H9 (cell line): ENCODE measurements around the gene CCT2. TPM values are rescaled to one million over a fixed set of nuclear protein-coding genes. Genes with fewer than 3 reads are reported as not detected.

Experiments
- DNase-seq: peaks from one replicate; pipeline ENCODE4 v3.0.0-alpha.2; 2017
- H2AFZ ChIP-seq: one replicate; pipeline ENCODE4 v1.6.1; 2013; ENCODE audit warnings: mild to moderate bottlenecking, low read length, control low read depth, moderate library complexity
- H2AK5ac ChIP-seq: 2 replicates; pipeline ENCODE4 v1.6.1; 2013; ENCODE audit warnings: low read length, control low read depth, mixed read lengths; ENCODE audit not compliant: insufficient read length
- H2BK120ac ChIP-seq: one replicate; pipeline ENCODE4 v1.6.1; 2013; ENCODE audit warnings: low read depth, mild to moderate bottlenecking, low read length, control low read depth, inconsistent platforms; ENCODE audit not compliant: poor library complexity, severe bottlenecking
- H2BK12ac ChIP-seq: 2 replicates; pipeline ENCODE4 v1.6.1; 2013; ENCODE audit warnings: low read length, control low read depth, mixed read lengths, low read depth; ENCODE audit not compliant: insufficient read length
- H2BK15ac ChIP-seq: 2 replicates; pipeline ENCODE4 v1.6.1; 2013; ENCODE audit warnings: low read depth, low read length, control low read depth
- H2BK20ac ChIP-seq: one replicate; pipeline ENCODE4 v1.6.1; 2013; ENCODE audit warnings: low read depth, mild to moderate bottlenecking, low read length, control low read depth, inconsistent platforms; ENCODE audit not compliant: poor library complexity, severe bottlenecking
- H2BK5ac ChIP-seq: 2 replicates; pipeline ENCODE4 v1.6.1; 2013; ENCODE audit warnings: low read length, control low read depth, mixed read lengths; ENCODE audit not compliant: insufficient read length
- H3K14ac ChIP-seq: 2 replicates; pipeline ENCODE4 v1.6.1; 2013; ENCODE audit warnings: low read length, control low read depth; ENCODE audit not compliant: insufficient read depth
- H3K18ac ChIP-seq: 2 replicates; pipeline ENCODE4 v1.6.1; 2013; ENCODE audit warnings: low read depth, mild to moderate bottlenecking, mixed read lengths, low read length, control low read depth; ENCODE audit not compliant: insufficient read length
- H3K23ac ChIP-seq: 2 replicates; pipeline ENCODE4 v1.6.1; 2013; ENCODE audit warnings: low read length, control low read depth, mixed read lengths, low read depth; ENCODE audit not compliant: insufficient read length
- H3K23me2 ChIP-seq: 2 replicates; pipeline ENCODE4 v1.6.1; 2013; ENCODE audit warnings: low read depth, mild to moderate bottlenecking, mixed read lengths, low read length, control low read depth; ENCODE audit not compliant: insufficient read length, poor library complexity, severe bottlenecking
- H3K27ac ChIP-seq: 2 replicates; pipeline ENCODE4 v1.5.1; 2013; ENCODE audit warnings: low read length, control low read depth, mixed read lengths, low read depth; ENCODE audit not compliant: insufficient read length
- H3K27me3 ChIP-seq: 2 replicates; pipeline ENCODE4 v1.6.1; 2013; ENCODE audit warnings: low read length, control low read depth, inconsistent platforms; ENCODE audit not compliant: insufficient read depth
- H3K4ac ChIP-seq: 2 replicates; pipeline ENCODE4 v1.6.1; 2013; ENCODE audit warnings: low read depth, mild to moderate bottlenecking, control low read depth, inconsistent platforms, low read length, moderate library complexity
- H3K4me1 ChIP-seq: 2 replicates; pipeline ENCODE4 v1.6.1; 2013; ENCODE audit warnings: low read length, control low read depth, inconsistent platforms; ENCODE audit not compliant: insufficient read depth
- H3K4me2 ChIP-seq: 2 replicates; pipeline ENCODE4 v1.6.1; 2013; ENCODE audit warnings: low read length, control low read depth, mixed read lengths; ENCODE audit not compliant: insufficient read length, insufficient read depth
- H3K56ac ChIP-seq: 2 replicates; pipeline ENCODE4 v1.6.1; 2013; ENCODE audit warnings: low read depth, mild to moderate bottlenecking, mixed read lengths, low read length, control low read depth; ENCODE audit not compliant: insufficient read length
- H3K79me1 ChIP-seq: 2 replicates; pipeline ENCODE4 v1.6.1; 2013; ENCODE audit warnings: low read depth, mild to moderate bottlenecking, moderate library complexity, low read length, control low read depth, inconsistent platforms; ENCODE audit not compliant: insufficient read depth, poor library complexity, severe bottlenecking
- H3K79me2 ChIP-seq: 2 replicates; pipeline ENCODE4 v1.6.1; 2013; ENCODE audit warnings: low read length, control low read depth, inconsistent platforms; ENCODE audit not compliant: insufficient read depth
- H3K9ac ChIP-seq: 2 replicates; pipeline ENCODE4 v1.6.1; 2013; ENCODE audit warnings: low read length, control low read depth, mixed read lengths; ENCODE audit not compliant: insufficient read length; ENCODE audit errors: extremely low read depth
- H3K9me3 ChIP-seq: one replicate; pipeline ENCODE4 v1.6.1; 2013; ENCODE audit warnings: low read depth, low read length, inconsistent platforms; ENCODE audit not compliant: control insufficient read depth
- H3T11ph ChIP-seq: one replicate; pipeline ENCODE4 v1.6.1; 2013; ENCODE audit warnings: mild to moderate bottlenecking, low read length, control low read depth, inconsistent platforms
- H4K20me1 ChIP-seq: one replicate; pipeline ENCODE4 v1.6.1; 2013; ENCODE audit not compliant: control insufficient read depth, insufficient read length, insufficient read depth
- H4K5ac ChIP-seq: 2 replicates; pipeline ENCODE4 v1.6.1; 2013; ENCODE audit warnings: low read depth, mild to moderate bottlenecking, mixed read lengths, low read length, control low read depth; ENCODE audit not compliant: insufficient read length
- H4K8ac ChIP-seq: replicated peaks from 2 replicates; pipeline ENCODE4 v1.6.1; 2013; ENCODE audit warnings: low read length, control low read depth, mixed read lengths, low read depth; ENCODE audit not compliant: insufficient read length
- H4K91ac ChIP-seq: 2 replicates; pipeline ENCODE4 v1.6.1; 2013; ENCODE audit warnings: low read depth, mild to moderate bottlenecking, moderate library complexity, mixed read lengths, low read length, control low read depth; ENCODE audit not compliant: insufficient read length
- H3K27ac Mint-ChIP-seq, 3 experiments: 2 replicates in 2 of 3; 3 replicates in 1 of 3; pipeline ENCODE4 v1.8.0; 2020 to 2021; ENCODE audit warnings: mixed read lengths in 3 of 3, mild to moderate bottlenecking in 1 of 3, moderate library complexity in 1 of 3
- H3K27me3 Mint-ChIP-seq: 2 replicates; pipeline ENCODE4 v1.8.0; 2021; ENCODE audit warnings: low read depth, mild to moderate bottlenecking, moderate library complexity, mixed read lengths
- H3K36me3 Mint-ChIP-seq, 3 experiments: 2 replicates in 2 of 3; 3 replicates in 1 of 3; pipeline ENCODE4 v1.8.0; 2020 to 2021; ENCODE audit warnings: low read depth in 3 of 3, mixed read lengths in 3 of 3; ENCODE audit not compliant: insufficient read depth in 1 of 3
- H3K4me1 Mint-ChIP-seq, 2 experiments: 2 replicates each; pipeline ENCODE4 v1.8.0; 2020; ENCODE audit warnings: mixed read lengths in 2 of 2
- H3K4me3 Mint-ChIP-seq, 2 experiments: 2 replicates in 1 of 2; 3 replicates in 1 of 2; pipeline ENCODE4 v1.8.0; 2020 to 2021; ENCODE audit warnings: mild to moderate bottlenecking in 2 of 2, mixed read lengths in 2 of 2, moderate library complexity in 1 of 2
- H3K9me3 Mint-ChIP-seq, 2 experiments: 2 replicates in 1 of 2; 3 replicates in 1 of 2; pipeline ENCODE4 v1.8.0; 2020; ENCODE audit warnings: mild to moderate bottlenecking in 2 of 2, mixed read lengths in 2 of 2, moderate library complexity in 1 of 2
- CTCF ChIP-seq: fragments of 200-600 bp; sonication (generic); conservative IDR thresholded peaks from 3 replicates; pipeline ENCODE4 v1.8.0; 2021; ENCODE audit warnings: antibody characterized with exemption, mild to moderate bottlenecking
- WGBS: extraction: QIAGEN DNeasy Blood & Tissue Kit; methylation state at CpG from one replicate; pipeline ENCODE4 v1.1.7; 2013; ENCODE audit warnings: missing lambda C conversion rate, low lambda C conversion rate, mixed read lengths; ENCODE audit not compliant: insufficient read length; ENCODE audit errors: extremely low coverage; 5-methylcytosine and 5-hydroxymethylcytosine counted together
- total RNA-seq: library from RNA; stranded (reverse); gene quantifications from 2 replicates; pipeline ENCODE4 v1.2.1, GENCODE V29; 2021

The CCT2 gene
- total RNA-seq, 1 experiment from 2014 or later: 405 TPM

- Mint-ChIP-seq H3K4me3 (no peak overlapping the region), H3K36me3 (no peaks in the 10 kb centered on the region), H3K9me3 (no peaks in the 10 kb centered on the region), H3K27me3 (no peaks in the 10 kb centered on the region), H3K27ac (no peak overlapping the region), H3K4me1 (no peaks in the 10 kb centered on the region)
- Histone ChIP-seq H3K9ac (no peak overlapping the region), H3K23me2 (no peaks in the 10 kb centered on the region), H3K27ac (no peak overlapping the region), H2BK12ac (no peak overlapping the region), H3K4me2 (no peak overlapping the region), H3K4me1 (no peaks in the 10 kb centered on the region), H3T11ph (no peak overlapping the region), H2AFZ (no peak overlapping the region), H3K79me2 (no peaks in the 10 kb centered on the region), H3K9me3 (no peaks in the 10 kb centered on the region), H4K5ac (no peak overlapping the region), H4K8ac (no peak overlapping the region), H2BK15ac (no peak overlapping the region), H3K27me3 (no peaks in the 10 kb centered on the region), H4K20me1 (no peaks in the 10 kb centered on the region), H3K23ac (no peak overlapping the region), H4K91ac (no peak overlapping the region), H3K18ac (no peak overlapping the region), H3K79me1 (no peaks in the 10 kb centered on the region), H2AK5ac (no peak overlapping the region), H3K4ac (no peak overlapping the region), H3K14ac (no peak overlapping the region), H3K56ac (no peak overlapping the region), H2BK5ac (no peak overlapping the region), H2BK120ac (no peak overlapping the region), H2BK20ac (no peak overlapping the region)
- no peak for TF ChIP-seq CTCF
- WGBS: no CpG with 5 or more reads among the region's 13 CpGs
- DNase-seq: no peak
These were observed 38.7 kb downstream of the CCT2 start for GRCh38 chr12:69623970-69624369.
